ENCODE data around the gene CMYA5.

- TF ChIP-seq POLR2AphosphoS5 (IDR thresholded peaks at IDR 0.05; ENCODE audit: low read depth, low read length) (no peak), POLR2A (IDR thresholded peaks at IDR 0.05; ENCODE audit: low read depth, low read length) (no peak), TAF1 (IDR thresholded peaks at IDR 0.05; ENCODE audit: borderline replicate concordance, low read depth, low read length) (no peak)
Measured at GRCh38 chr5:79811081-79811480, 121.4 kb downstream of the CMYA5 start.
